ENCODE measurements around the gene CGNL1.
A peak's percentile ranks its signal among the peaks of the same experiment; 100 is the strongest.

The CGNL1 gene

GRCh38 chr15:57493351-57493750, 117.0 kb downstream of the CGNL1 start:
- TF ChIP-seq CTCF (conservative IDR thresholded peaks at IDR 0.05), result no peak
- TF ChIP-seq ZFX (IDR thresholded peaks at IDR 0.05), result no peak
- no peak overlapping the region for H3K27ac ChIP-seq

GRCh38 chr15:57494581-57494980, 118.3 kb downstream of the CGNL1 start:
- no peak for TF ChIP-seq CTCF (conservative IDR thresholded peaks at IDR 0.05)
- TF ChIP-seq ZFX (IDR thresholded peaks at IDR 0.05), result no peak
- no peak overlapping the region for H3K27ac ChIP-seq

- no peak overlapping the region for H3K27ac ChIP-seq
- TF ChIP-seq CTCF (conservative IDR thresholded peaks at IDR 0.05), result no peak
- TF ChIP-seq ZFX (IDR thresholded peaks at IDR 0.05), result no peak
Observed at GRCh38 chr15:57495041-57495440, 118.7 kb downstream of the CGNL1 start.

GRCh38 chr15:57495554-57496165, 119.4 kb downstream of the CGNL1 start:
- TF ChIP-seq ZFX (IDR thresholded peaks at IDR 0.05) (no peak), CTCF (conservative IDR thresholded peaks at IDR 0.05) (no peak)
- H3K27ac ChIP-seq, result no peak overlapping the region

- TF ChIP-seq CTCF (conservative IDR thresholded peaks at IDR 0.05), result no peak
- no peak for TF ChIP-seq ZFX (IDR thresholded peaks at IDR 0.05)
- H3K27ac ChIP-seq, result peak overlapping the region; percentile 50
Observed at GRCh38 chr15:57496594-57496945, 120.3 kb downstream of the CGNL1 start.

GRCh38 chr15:57496946-57497869, 120.9 kb downstream of the CGNL1 start:
- H3K27ac ChIP-seq, result peak overlapping the region; percentile 50
- TF ChIP-seq CTCF (conservative IDR thresholded peaks at IDR 0.05) (no peak), ZFX (IDR thresholded peaks at IDR 0.05) (peak; percentile 67; the same call in 1 of the 2 replicates)

- TF ChIP-seq CTCF (conservative IDR thresholded peaks at IDR 0.05) (no peak), ZFX (IDR thresholded peaks at IDR 0.05) (no peak)
- no peak overlapping the region for H3K27ac ChIP-seq
Observed at GRCh38 chr15:57500256-57500655, 124.0 kb downstream of the CGNL1 start.

Measured in C4-2B (cell line).